Measurements from ENCODE around the gene LPCAT1.
"Not testable (repeated sequence)": the region's sequence is repeated elsewhere in the genome, so short reads cannot be mapped to it uniquely, and the experiment has no call there.

The LPCAT1 gene

GRCh38 chr5:1521671-1522600 lies 1.8 kb downstream of the LPCAT1 start:
- DNase-seq: peak; percentile 15

- DNase-seq: no peak
These were observed 2.8 kb downstream of the LPCAT1 start for GRCh38 chr5:1520791-1521453.

DNA sequence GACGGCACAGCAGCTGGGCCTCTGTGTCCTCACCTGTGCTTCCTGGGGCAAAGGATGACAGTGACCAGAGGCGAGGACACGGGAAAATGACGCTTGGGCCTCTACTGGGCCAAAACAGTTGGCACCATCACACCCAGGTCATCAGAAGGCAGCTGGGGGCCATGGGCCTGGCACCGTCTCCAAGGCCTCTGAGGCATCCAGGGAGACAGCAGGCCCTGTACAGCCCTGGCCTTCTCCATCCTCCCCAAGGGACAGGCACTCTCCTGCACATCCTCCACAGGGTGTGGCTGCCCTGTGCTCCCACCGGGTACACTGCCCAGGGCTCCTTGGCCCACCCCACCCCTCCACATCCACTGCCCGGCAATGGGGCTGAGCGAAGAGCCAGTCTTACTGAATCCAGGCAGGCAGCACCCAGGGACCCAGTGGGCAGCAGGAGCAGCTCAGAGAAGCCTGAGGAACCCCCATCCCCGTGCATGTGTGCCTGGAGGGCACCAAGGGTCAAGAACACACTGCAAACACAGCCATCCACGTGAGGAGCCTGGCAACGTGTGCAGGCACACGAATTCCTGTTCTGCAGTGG lies 4.0 kb downstream of the LPCAT1 start:
- no peak for DNase-seq

GRCh38 chr5:1517838-1518237 lies 5.9 kb downstream of the LPCAT1 start:
- DNase-seq: no peak

DNA sequence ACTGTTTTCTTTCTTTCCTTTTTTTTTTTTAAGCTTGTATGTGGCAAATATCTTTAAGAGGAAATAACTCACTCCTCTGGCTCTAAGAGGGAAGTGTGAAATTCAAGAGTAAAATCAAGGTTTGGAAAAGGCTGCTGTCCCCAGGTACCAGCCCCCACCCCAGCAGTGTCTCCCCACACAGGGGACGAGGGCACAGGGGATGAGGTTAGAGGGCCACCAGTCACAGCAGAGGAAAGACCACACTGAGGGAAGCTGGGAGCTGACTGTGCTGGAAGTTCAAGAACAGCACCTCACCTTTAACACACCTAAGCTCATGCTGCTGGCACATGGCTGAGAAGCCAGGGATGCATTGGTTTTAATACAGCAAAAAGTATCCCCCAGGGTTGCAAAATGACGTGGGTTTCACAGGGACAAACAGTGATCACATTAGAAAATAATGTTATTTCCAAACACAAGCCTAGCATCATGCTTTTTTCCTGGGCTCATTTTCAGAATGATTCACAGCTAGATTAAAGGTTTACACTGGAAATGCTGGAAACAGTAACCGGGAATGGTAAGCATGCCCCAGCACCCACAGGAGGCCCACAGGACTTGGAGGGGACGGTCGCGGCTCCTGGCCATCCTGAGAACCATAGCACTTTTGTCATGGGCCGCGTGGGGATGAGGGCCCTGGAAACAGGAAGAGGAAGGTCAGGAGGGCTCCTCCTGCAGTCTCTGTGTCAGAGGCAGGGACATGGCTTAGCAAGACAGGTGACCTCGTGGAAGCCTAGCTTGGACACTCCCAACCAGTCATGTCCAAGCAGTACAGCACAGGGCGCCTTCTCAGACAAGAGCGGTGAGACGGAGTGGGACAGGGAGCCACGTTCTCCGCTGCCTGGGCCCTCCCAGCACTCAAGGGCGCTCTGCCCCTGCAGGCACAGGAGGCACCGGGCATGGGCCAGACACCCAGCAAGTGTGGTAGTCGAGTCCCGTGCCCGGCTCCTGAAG lies 6.9 kb downstream of the LPCAT1 start:
- no peak for DNase-seq

GRCh38 chr5:1515921-1516571 lies 7.7 kb downstream of the LPCAT1 start:
- DNase-seq: no peak

DNA sequence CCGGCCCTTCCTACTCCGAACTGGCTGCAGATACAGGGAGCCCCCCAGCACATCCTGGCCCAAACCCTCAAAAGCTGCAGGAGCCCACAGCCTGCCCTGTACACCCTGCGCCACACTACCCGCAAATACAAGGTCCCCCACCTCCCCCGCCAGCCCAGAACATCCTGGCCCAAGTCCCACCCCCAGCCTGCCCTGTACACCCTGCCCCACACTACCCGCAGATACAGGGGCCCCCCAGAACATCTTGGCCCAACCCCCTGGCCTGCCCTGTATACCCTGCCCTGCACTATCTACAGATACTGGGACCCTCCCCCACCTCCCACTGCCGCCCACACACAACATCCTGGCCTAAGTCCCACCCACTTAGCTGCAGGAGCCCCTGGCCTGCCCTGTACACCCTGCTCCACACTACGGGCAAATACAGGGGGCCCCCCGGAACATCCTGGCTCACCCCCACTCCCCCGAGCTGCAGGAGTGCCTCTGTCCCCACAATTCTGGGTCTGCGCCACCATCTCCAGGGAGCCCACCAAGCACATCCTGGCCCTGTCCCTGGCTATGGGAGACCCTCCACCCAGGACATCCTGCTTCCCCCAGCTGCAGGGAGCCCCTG lies 8.3 kb downstream of the LPCAT1 start:
- DNase-seq: no peak

DNA sequence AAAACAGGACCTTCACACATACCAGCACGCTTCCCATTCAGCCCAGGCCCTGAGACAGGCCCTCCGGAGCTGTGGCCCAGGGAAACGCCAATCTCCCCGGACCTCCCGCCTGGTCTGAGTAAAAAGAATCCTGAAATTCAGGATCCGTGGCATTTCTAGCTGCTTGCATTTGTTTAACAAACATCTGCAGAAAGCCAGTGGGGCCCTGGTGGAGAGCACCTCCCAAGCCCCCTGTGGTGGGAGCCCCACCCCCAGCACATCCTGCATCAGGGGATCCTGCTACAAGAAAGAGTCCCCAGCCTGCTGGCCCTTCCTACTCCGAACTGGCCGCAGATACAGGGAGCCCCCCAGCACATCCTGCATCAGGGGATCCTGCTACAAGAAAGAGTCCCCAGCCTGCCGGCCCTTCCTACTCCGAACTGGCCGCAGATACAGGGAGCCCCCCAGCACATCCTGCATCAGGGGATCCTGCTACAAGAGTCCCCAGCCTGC lies 8.9 kb downstream of the LPCAT1 start:
- DNase-seq: not testable (repeated sequence)

- no peak for DNase-seq
These were observed 9.5 kb downstream of the LPCAT1 start for GRCh38 chr5:1514027-1514818.

DNA sequence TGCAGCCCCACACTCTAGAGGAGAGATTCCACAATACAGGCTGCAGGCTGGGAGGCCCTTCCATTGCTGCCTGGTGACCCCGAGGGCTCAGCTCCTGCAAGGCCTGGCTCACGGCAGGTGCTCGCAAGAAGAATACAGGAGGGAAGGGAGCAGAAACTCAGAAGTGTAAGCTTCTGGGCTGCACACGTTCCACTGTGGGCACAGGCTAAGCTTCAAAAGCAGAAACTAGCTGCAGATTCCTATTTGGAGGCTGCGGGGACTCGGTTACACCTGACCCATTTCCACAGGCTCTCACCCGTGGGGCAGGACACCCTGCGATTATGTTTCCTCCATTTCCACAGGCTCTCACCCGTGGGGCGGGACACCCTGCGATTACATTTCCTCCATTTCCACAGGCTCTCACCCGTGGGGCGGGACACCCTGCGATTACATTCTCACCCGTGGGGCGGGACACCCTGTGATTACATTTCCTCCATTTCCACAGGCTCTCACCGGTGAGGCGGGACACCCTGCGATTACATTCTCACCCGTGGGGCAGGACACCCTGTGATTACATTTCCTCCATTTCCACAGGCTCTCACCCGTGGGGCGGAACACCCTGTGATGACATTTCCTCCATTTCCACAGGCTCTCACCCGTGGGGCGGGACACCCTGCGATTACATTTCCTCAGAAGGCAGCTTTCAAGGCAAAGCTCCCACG lies 10.3 kb downstream of the LPCAT1 start:
- DNase-seq: no peak

- DNase-seq: no peak
These were observed 11.0 kb downstream of the LPCAT1 start for GRCh38 chr5:1512541-1513291.

DNA sequence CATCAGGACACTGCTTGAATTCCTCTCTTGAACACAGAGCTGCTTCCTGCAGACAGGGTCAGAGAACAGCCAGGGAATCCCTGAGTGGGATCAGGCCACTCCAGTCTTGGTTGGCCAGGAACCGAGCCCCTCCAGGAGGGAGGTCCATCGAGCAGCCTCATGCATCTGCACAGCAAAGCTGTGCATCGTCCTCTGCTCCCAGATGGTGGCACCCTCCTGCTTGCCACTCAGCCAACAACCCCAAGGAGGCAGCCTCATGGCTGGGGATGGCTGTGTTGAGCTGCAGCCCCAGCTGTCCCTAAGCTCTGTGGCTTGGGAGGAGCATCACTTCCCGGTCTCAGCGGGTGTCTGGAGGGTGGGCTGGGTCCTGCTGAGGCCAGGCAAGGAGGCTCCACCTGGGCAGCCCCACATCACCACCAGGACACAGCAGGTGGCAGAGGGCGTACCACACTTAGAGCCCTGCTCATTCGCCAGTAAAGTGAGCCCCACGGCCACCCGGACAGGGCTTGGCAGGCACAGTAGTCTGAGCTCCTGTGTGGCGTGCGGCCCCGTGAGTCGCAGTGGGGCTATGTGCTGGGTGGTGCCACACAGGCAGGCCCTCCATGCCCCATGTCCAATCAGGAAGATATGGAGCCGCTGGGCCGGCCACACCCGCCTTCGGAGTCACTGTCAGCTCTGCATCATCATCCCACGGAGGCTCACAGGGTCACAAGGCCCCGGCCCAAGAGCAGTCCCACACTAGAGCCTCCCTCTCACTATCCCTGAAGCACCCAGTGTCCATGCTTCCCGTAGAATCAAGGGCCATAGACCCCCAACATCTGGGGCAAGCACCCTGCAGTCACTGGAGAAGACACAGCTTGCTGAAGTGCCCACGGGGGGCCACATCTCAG lies 11.9 kb downstream of the LPCAT1 start:
- no peak for DNase-seq

GRCh38 chr5:1511048-1511447 lies 12.7 kb downstream of the LPCAT1 start:
- DNase-seq: no peak

DNA sequence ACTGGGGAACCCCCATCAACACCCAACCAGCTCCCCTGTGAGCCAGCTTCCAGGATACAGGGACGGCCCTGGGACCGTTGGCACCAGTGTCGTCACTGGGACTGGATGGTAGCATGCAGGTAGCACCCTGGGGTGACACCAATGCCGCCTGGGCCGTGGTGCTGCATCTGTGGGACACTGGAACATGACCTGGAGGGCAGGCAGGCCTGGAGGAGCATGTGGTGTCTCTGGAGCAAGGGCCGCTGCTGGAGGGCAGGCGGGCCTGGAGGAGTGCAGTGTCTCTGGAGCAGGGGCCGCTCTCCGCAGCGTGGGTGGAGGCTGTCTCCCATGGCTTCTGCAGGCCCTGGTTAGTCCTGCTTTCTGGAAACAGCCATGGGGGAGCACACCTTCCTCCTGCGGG lies 13.1 kb downstream of the LPCAT1 start:
- DNase-seq: no peak

- DNase-seq: no peak
These were observed 13.6 kb downstream of the LPCAT1 start for GRCh38 chr5:1510151-1510561.

- DNase-seq: no peak
These were observed 14.2 kb downstream of the LPCAT1 start for GRCh38 chr5:1509346-1510085.

- DNase-seq: no peak
These were observed 15.0 kb downstream of the LPCAT1 start for GRCh38 chr5:1508659-1509290.
